B cell (primary cell): ENCODE results near the gene ENO4. TPM values are rescaled to one million over a fixed set of nuclear protein-coding genes. Genes with fewer than 3 reads are reported as not detected.
A peak's percentile ranks its signal among the peaks of the same experiment; 100 is the strongest.

Experiments
- ATAC-seq: fragments of 200-7000 bp; cut with Tn5 transposase; one replicate; pipeline ENCODE4 v1.10.0; 2021; ENCODE audit warnings: low read depth, mild to moderate bottlenecking, moderate number of reproducible peaks, moderate library complexity
- CTCF ChIA-PET: fragments of 350-600 bp; sonication (Branson Sonifier 250); formaldehyde crosslinking; loops from one replicate; lab custom pipeline; 2021; ENCODE audit warnings: antibody characterized with exemption, inconsistent platforms; lab: Charles Lee
- POLR2A ChIA-PET: fragments of 350-600 bp; sonication (Branson Sonifier 250); formaldehyde crosslinking; loops from one replicate; lab custom pipeline; 2021; ENCODE audit warnings: antibody characterized with exemption; lab: Charles Lee
- DNase-seq: peaks from one replicate; pipeline ENCODE4 v3.0.0; 2013
- H2AFZ ChIP-seq: 2 replicates; pipeline ENCODE4 v1.6.1; 2012; ENCODE audit warnings: mild to moderate bottlenecking, low read depth, low read length; ENCODE audit not compliant: insufficient read depth, poor library complexity, severe bottlenecking
- H3K27ac ChIP-seq, 2 donors: 1 replicate in 1 of 2; 2 replicates in 1 of 2; pipeline ENCODE4 v1.5.1; 2012 to 2013; ENCODE audit warnings: low read length in 2 of 2, mild to moderate bottlenecking in 2 of 2, moderate library complexity in 1 of 2
- H3K27me3 ChIP-seq, 4 experiments: fragments of 200-600 bp in 1 of 4; sonication (generic) in 1 of 4; replicated peaks in 1 of 4; 1 replicate in 2 of 4; 2 replicates in 2 of 4; pipeline versions ENCODE4 v1.6.1 to v1.7.0; 2013 to 2016; ENCODE audit warnings: low read length in 3 of 4, mild to moderate bottlenecking in 2 of 4, mixed read lengths in 1 of 4, moderate library complexity in 1 of 4; ENCODE audit not compliant: insufficient read depth in 4 of 4, control insufficient read depth in 3 of 4; ENCODE audit errors: control extremely low read depth in 1 of 4
- H3K36me3 ChIP-seq, 2 experiments: replicated peaks in 1 of 2; 1 replicate in 1 of 2; 2 replicates in 1 of 2; pipeline versions ENCODE4 v1.6.1 to v1.7.1; 2013; ENCODE audit warnings: low read length in 1 of 2; ENCODE audit not compliant: insufficient read depth in 2 of 2, control insufficient read depth in 1 of 2; ENCODE audit errors: control extremely low read depth in 1 of 2, extremely low read depth in 1 of 2
- H3K4me1 ChIP-seq, 2 donors: fragments of 200-600 bp in 1 of 2; sonication (generic) in 1 of 2; 1 replicate in 1 of 2; 2 replicates in 1 of 2; pipeline versions ENCODE4 v1.5.1 to v1.6.1; 2013 to 2017; ENCODE audit warnings: low read length in 2 of 2; ENCODE audit not compliant: control insufficient read depth in 2 of 2, insufficient read depth in 2 of 2
- H3K4me2 ChIP-seq: replicated peaks from 2 replicates; pipeline ENCODE3; 2012; ENCODE audit warnings: mild to moderate bottlenecking, low read depth, low read length; ENCODE audit not compliant: poor library complexity, severe bottlenecking
- H3K4me3 ChIP-seq, 5 experiments: fragments of 200-600 bp in 1 of 5; sonication (generic) in 1 of 5; 1 replicate in 3 of 5; 2 replicates in 2 of 5; pipeline versions ENCODE4 v1.5.1 to v1.7.0; 2011 to 2016; ENCODE audit warnings: low read length in 4 of 5, mild to moderate bottlenecking in 4 of 5, low read depth in 2 of 5, control low read depth in 1 of 5, moderate library complexity in 1 of 5; ENCODE audit not compliant: insufficient read depth in 1 of 5; ENCODE audit errors: control extremely low read depth in 1 of 5, extremely low read depth in 1 of 5
- H3K79me2 ChIP-seq: fragments of 200-600 bp; sonication (generic); one replicate; pipeline ENCODE4 v1.6.0; 2016; ENCODE audit warnings: low read length; ENCODE audit not compliant: control insufficient read depth, insufficient read depth
- H3K9ac ChIP-seq: fragments of 200-600 bp; sonication (generic); 2 replicates; pipeline ENCODE4 v1.6.1; 2017; ENCODE audit warnings: mild to moderate bottlenecking, low read length, moderate library complexity
- H3K9me3 ChIP-seq, 3 donors: one replicate each; pipeline versions ENCODE4 v1.6.1 to v1.7.1; 2013; ENCODE audit warnings: low read length in 2 of 3; ENCODE audit not compliant: control insufficient read depth in 2 of 3, insufficient read depth in 1 of 3; ENCODE audit errors: control extremely low read depth in 1 of 3
- H4K20me1 ChIP-seq: 2 replicates; pipeline ENCODE4 v1.6.0; 2012; ENCODE audit warnings: mild to moderate bottlenecking, low read length; ENCODE audit not compliant: insufficient read depth, control insufficient read depth, poor library complexity, severe bottlenecking
- H3K27ac Mint-ChIP-seq: one replicate; pipeline ENCODE4 v1.8.0; 2021; ENCODE audit warnings: mixed read lengths
- H3K27me3 Mint-ChIP-seq: one replicate; pipeline ENCODE4 v1.8.0; 2021; ENCODE audit warnings: mixed read lengths
- H3K4me1 Mint-ChIP-seq: one replicate; pipeline ENCODE4 v1.8.0; 2021; ENCODE audit warnings: mixed read lengths
- H3K4me3 Mint-ChIP-seq: one replicate; pipeline ENCODE4 v1.8.0; 2021; ENCODE audit warnings: mixed read lengths
- H3K9me3 Mint-ChIP-seq: one replicate; pipeline ENCODE4 v1.8.0; 2022; ENCODE audit warnings: mixed read lengths; ENCODE audit not compliant: insufficient read depth
- EZH2 ChIP-seq: IDR thresholded peaks from 2 replicates; pipeline ENCODE4 v1.6.1; 2012; ENCODE audit warnings: borderline replicate concordance, low read depth, mild to moderate bottlenecking, moderate library complexity, low read length; ENCODE audit not compliant: insufficient read depth, poor library complexity, severe bottlenecking
- WGBS: methylation state at CpG from one replicate; pipeline ENCODE4 v1.1.5; 2013; ENCODE audit warnings: missing lambda C conversion rate; ENCODE audit not compliant: insufficient coverage; 5-methylcytosine and 5-hydroxymethylcytosine counted together
- intact Hi-C: fragments of 100-400 bp; cut with micrococcal nuclease; formaldehyde crosslinking; loops from one replicate; pipeline ENCODE4 v1.10.0; 2022
- polyA plus RNA-seq: library from polyadenylated mRNA; depleted of rRNA; stranded (reverse); fragments of >200 nt; gene quantifications from 2 replicates; pipeline ENCODE4 v1.2.3, GENCODE V29; 2012
- total RNA-seq, 2 donors: library from RNA; stranded (reverse); fragments of 120-200 nt in 1 of 2; gene quantifications; 1 replicate in 1 of 2; 2 replicates in 1 of 2; pipeline versions ENCODE4 v1.2.3 to v1.2.4, GENCODE V29; 2013 to 2022
- TF ChIP-seq, protein P1 (sequence below): fragments of 200-600 bp; IDR thresholded peaks from one replicate; pipeline ENCODE4 v1.8.0; 2022; ENCODE audit warnings: antibody characterized with exemption, mild to moderate bottlenecking

Gene ENO4
- total and polyA plus RNA-seq, 2 donors (not counting 1 experiment from before 2014, with no cell fraction given) = 0.07 to 0.37 TPM

DNA sequence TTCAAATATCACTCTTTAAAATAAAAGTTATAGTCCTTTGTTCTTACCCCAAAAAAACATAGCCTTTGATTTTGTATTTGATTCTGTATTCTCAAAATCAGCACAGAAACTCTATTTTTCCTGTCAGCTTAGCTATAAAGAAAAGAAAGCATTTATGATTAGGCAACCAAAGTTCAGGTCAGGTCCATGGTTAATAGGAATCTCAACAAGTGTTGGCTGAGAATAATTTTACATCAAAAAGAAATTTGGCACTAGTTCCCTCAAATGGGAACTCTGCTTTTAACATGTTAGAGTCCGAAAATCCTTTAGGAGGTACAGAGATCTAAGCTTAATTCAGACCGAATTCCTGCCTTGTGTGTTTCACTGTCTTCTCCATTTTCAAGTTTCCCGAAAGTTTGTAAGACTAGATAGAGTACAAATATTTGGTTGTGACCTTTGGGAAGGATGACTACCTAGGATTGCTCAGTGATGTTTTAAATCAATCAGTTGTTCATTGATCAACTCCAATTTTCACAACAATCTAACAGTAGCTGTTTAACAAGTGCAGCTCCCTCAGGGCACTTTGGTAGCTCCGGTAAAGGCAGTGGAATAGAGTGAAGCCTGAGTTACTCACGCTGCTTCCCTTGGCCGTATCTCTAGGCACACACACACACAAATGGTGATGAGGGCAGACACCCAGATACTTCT is 8.8 kb upstream of the ENO4 start:
- H3K4me1 Mint-ChIP-seq = peaks cover 27% of the 10 kb centered on the region
- ATAC-seq (no peak), DNase-seq (no peak)
- Histone ChIP-seq H3K36me3 (no peaks in the 10 kb centered on the region), H3K4me1 (no peaks in the 10 kb centered on the region), H3K9me3 (no peaks in the 10 kb centered on the region), H3K4me3 (no peak overlapping the region), H3K27me3 (no peaks in the 10 kb centered on the region), H2AFZ (no peak overlapping the region), H3K27ac (no peak overlapping the region), H3K4me2 (no peak overlapping the region), H3K9ac (no peak overlapping the region), H3K79me2 (no peaks in the 10 kb centered on the region), H4K20me1 (no peaks in the 10 kb centered on the region)
- ChIA-PET CTCF (interaction anchor here (0.6 kb wide), 1 partner anchor 341 kb away, joined by 3 read pairs; no protein-coding TSS in a partner anchor), POLR2A (no interaction called here)
- intact Hi-C loops = loop anchor here (10.0 kb wide), 1 partner anchor 1504 kb away; the partner anchor contains the start of gene FAM204A
- H3K27ac Mint-ChIP-seq = no peak overlapping the region
- no peaks in the 10 kb centered on the region for H3K9me3 Mint-ChIP-seq
- H3K4me3 Mint-ChIP-seq = no peak overlapping the region
- WGBS = 90% methylated on average over 2 of the region's 6 CpGs
- TF ChIP-seq, protein P1, sequence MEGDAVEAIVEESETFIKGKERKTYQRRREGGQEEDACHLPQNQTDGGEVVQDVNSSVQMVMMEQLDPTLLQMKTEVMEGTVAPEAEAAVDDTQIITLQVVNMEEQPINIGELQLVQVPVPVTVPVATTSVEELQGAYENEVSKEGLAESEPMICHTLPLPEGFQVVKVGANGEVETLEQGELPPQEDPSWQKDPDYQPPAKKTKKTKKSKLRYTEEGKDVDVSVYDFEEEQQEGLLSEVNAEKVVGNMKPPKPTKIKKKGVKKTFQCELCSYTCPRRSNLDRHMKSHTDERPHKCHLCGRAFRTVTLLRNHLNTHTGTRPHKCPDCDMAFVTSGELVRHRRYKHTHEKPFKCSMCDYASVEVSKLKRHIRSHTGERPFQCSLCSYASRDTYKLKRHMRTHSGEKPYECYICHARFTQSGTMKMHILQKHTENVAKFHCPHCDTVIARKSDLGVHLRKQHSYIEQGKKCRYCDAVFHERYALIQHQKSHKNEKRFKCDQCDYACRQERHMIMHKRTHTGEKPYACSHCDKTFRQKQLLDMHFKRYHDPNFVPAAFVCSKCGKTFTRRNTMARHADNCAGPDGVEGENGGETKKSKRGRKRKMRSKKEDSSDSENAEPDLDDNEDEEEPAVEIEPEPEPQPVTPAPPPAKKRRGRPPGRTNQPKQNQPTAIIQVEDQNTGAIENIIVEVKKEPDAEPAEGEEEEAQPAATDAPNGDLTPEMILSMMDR = no peak
- no peak for TF ChIP-seq EZH2
- H3K27me3 Mint-ChIP-seq = no peaks in the 10 kb centered on the region

DNA sequence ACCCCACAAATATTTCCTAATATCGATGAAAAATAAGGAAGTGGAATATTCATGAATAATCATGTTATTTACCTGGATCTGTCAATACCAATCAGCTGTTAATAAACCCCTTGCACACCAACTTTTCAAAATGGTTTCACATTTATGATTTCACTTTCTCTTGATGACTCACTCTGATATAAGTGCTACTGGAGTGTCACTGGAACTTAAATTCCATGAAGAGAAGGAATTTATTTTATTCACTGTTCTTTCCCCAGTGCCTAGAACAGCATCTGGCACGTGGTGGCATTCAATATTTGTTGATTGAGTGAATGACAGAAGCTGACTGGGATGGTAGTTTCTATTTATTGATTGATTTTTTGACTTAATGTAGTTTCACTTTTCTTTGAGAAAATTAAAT is 3.5 kb upstream of the ENO4 start:
- H4K20me1 ChIP-seq = no peaks in the 10 kb centered on the region
- DNase-seq = no peak
- no peak overlapping the region for H3K27ac ChIP-seq
- no peak overlapping the region for H3K9ac ChIP-seq
- TF ChIP-seq, protein P1 = no peak
- TF ChIP-seq EZH2 = no peak
- POLR2A ChIA-PET = no interaction called here
- ATAC-seq = no peak
- no peak overlapping the region for H3K4me3 Mint-ChIP-seq
- peaks cover 11 to 35% of the 10 kb centered on the region in 2 donors for H3K4me1 ChIP-seq
- no peaks in the 10 kb centered on the region for H3K79me2 ChIP-seq
- peak overlapping the region; percentile 10 for H3K27ac Mint-ChIP-seq
- H3K4me2 ChIP-seq = peak overlapping the region; percentile 18
- H3K9me3 ChIP-seq = peaks cover 0 to 4% (median 0%) of the 10 kb centered on the region in 3 donors
- peaks cover 0 to 28% (median 4%) of the 10 kb centered on the region in 4 experiments for H3K27me3 ChIP-seq
- no peak overlapping the region for H2AFZ ChIP-seq
- no peaks in the 10 kb centered on the region for H3K36me3 ChIP-seq
- intact Hi-C loops = loop anchor here (5.0 to 10.0 kb wide), 2 partner anchors 531 to 1499 kb away; partner anchors contain the start of genes FAM204A and PDZD8
- peaks cover 43% of the 10 kb centered on the region for H3K4me1 Mint-ChIP-seq
- no peak overlapping the region for H3K4me3 ChIP-seq
- no peaks in the 10 kb centered on the region for H3K9me3 Mint-ChIP-seq
- peaks cover 2% of the 10 kb centered on the region for H3K27me3 Mint-ChIP-seq
- 100% methylated on average over 1 of the region's 2 CpGs for WGBS
- CTCF ChIA-PET = interaction anchor here (0.9 to 1.0 kb wide), 2 partner anchors 58 to 329 kb away, joined by 3 read pairs; no protein-coding TSS in a partner anchor
